Activated T-cell treated with anti-CD3 and anti-CD28 coated beads, Interleukin-2, amount 50 U/mL, for 72 hours (primary cell): ENCODE measurements around the gene WWOX. TPM values are rescaled to one million over a fixed set of nuclear protein-coding genes. Genes with fewer than 3 reads are reported as not detected.

Experiments
- ATAC-seq, 2 donors: fragments of 150-1000 bp; cut with Tn5 transposase; replicated peaks in 1 of 2; 2 replicates each; pipeline ENCODE4 v1.10.0; 2021; ENCODE audit warnings: moderate library complexity in 2 of 2, mild to moderate bottlenecking in 1 of 2
- DNase-seq, 2 donors: peaks; one replicate each; pipeline ENCODE4 v3.0.0; 2021 to 2022; ENCODE audit warnings: mixed read lengths in 1 of 2
- H3K27ac Mint-ChIP-seq: one replicate; pipeline ENCODE4 v1.8.0; 2022; ENCODE audit warnings: mild to moderate bottlenecking, moderate library complexity, mixed read lengths
- H3K27me3 Mint-ChIP-seq: one replicate; pipeline ENCODE4 v1.8.0; 2022; ENCODE audit warnings: low read depth, mixed read lengths
- H3K36me3 Mint-ChIP-seq, 2 donors: one replicate each; pipeline ENCODE4 v1.8.0; 2022; ENCODE audit warnings: mixed read lengths in 2 of 2, mild to moderate bottlenecking in 1 of 2; ENCODE audit not compliant: insufficient read depth in 2 of 2
- H3K4me1 Mint-ChIP-seq: one replicate; pipeline ENCODE4 v1.8.0; 2022; ENCODE audit warnings: low read depth, mixed read lengths
- H3K4me3 Mint-ChIP-seq, 2 donors: one replicate each; pipeline ENCODE4 v1.8.0; 2022; ENCODE audit warnings: mild to moderate bottlenecking in 2 of 2, mixed read lengths in 2 of 2, moderate library complexity in 2 of 2
- H3K9me3 Mint-ChIP-seq, 2 donors: one replicate each; pipeline ENCODE4 v1.8.0; 2022; ENCODE audit warnings: mixed read lengths in 2 of 2
- total RNA-seq, 2 donors: library from RNA; stranded (reverse); gene quantifications; one replicate each; pipeline ENCODE4 v1.2.3, GENCODE V29; 2022

Gene WWOX
- total RNA-seq, 2 donors from 2014 or later = 21.2 to 21.5 TPM

DNA sequence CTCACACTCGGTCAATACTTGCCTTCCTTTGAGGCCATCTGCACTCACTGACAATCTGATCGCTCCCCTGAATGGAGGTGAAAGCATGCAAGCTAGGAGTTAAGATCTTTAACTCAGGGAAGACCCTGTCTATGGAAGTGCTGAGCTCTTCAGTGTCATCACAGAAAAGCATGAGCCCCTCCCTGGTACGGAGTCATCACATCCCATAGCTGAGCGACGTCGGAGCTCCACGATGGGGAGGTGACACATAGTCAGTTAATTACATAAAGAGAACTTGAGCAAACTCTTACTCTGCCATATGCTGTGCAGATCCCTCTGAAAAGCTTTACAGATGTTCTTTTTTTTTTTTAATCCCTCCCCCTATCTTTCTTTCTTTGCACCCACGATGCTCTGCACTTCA, 463.2 kb downstream of the WWOX start:
- DNase-seq (no peak), ATAC-seq (no peak)
- Mint-ChIP-seq H3K9me3 (peaks cover 0 to 3% of the 10 kb centered on the region in 2 donors), H3K36me3 (peaks cover 2 to 3% of the 10 kb centered on the region in 2 donors), H3K27me3 (peaks cover 4% of the 10 kb centered on the region), H3K27ac (no peak overlapping the region), H3K4me1 (peaks cover 7% of the 10 kb centered on the region), H3K4me3 (no peak overlapping the region)

DNA sequence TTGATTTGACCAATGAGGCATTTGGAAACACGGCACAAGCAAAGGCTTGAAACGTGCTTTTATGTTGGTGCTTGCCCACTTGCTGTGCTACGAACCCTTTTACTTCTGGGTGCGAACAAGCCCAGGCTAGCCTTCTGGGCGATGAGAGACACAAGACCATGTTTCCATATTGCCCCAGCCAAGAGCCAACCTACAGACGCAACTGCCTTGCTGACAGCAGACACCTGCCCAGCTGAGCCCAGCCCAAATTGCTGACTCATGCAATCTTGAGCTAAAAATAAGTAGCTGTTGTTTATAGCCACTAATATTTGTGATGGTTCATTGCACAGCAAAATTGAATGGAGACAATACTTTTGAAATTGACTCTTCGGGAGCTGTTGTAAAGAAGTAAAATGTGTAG, 464.5 kb downstream of the WWOX start:
- no peak for ATAC-seq
- peaks cover 0 to 3% of the 10 kb centered on the region in 2 donors for H3K9me3 Mint-ChIP-seq

DNA sequence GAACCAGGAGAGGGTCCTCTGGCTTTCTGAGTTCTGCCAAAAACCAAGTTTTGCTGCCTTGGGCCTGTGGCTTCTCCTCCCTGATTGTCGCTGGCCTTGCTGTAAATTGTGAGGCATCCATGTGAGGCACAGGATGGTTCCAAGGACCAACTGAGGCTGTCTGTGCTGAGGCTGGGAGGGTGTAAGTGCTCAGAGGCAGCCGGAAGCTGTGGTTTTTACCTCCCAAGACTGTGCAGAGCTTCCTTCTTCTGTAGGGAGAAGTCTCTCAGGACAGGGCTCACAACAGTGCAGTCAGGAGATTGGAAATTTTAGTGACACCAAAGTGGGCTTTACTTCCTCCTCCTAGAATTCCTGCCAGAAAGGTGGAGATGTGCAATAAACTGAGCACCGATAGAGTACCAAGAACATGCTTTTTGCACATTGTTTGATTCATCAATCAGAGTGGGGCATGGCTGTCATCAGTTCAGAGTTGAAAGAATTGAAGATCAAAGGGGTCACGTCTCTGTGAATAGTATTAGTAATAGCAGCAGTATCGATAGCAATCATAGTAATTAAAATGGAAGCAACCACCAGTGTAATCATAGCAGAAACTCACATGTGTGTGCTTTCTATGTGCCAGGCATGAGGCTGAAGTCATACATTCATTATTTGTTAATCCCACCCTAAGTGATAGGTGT, 467.1 kb downstream of the WWOX start:
- Mint-ChIP-seq H3K4me3 (no peak overlapping the region), H3K4me1 (peaks cover 15% of the 10 kb centered on the region), H3K36me3 (peaks cover 2 to 3% of the 10 kb centered on the region in 2 donors), H3K9me3 (peaks cover 0 to 3% of the 10 kb centered on the region in 2 donors), H3K27me3 (peaks cover 4% of the 10 kb centered on the region), H3K27ac (no peak overlapping the region)
- DNase-seq (no peak), ATAC-seq (no peak)

More for the DNA sequence above, 464.5 kb downstream of the WWOX start:
- no peak for DNase-seq
- H3K27me3 Mint-ChIP-seq = peaks cover 4% of the 10 kb centered on the region
- peaks cover 2 to 3% of the 10 kb centered on the region in 2 donors for H3K36me3 Mint-ChIP-seq
- H3K4me1 Mint-ChIP-seq = peaks cover 7% of the 10 kb centered on the region
- no peak overlapping the region for H3K4me3 Mint-ChIP-seq
- no peak overlapping the region for H3K27ac Mint-ChIP-seq

DNA sequence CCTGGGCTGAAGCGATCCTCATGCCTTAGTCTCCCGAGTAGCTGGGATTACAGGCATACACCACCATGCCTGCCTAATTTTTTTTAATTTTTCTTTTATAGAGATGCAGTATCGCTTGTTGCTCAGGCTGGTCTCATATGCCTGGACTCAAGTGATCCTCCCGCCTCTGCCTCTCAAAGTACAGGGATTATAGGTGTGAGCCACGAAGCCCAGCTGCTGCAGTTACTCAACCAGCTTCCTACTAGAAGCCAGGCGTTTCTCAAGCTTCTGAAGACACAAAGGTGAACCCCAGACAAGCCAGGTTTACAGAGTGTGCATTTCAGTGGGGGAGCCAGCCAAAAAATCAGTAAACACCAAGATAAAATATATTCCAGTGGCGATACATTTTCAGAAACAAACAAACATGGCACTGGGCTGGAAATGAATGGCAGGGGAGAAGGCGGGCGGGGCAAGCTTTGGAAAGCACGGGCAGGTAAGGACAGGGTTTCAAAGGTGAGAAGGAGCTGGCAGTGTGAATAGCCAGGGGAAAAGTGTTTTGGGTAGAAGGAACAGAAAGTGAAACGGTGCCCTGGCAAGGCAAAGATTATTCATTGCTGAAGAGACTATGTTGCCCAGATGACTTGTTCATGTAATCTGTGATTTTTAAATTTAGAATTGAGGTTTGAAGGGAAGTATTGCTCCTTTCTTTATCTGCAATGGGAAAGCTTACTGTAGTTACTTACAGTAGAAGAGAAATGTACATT, 471.1 kb downstream of the WWOX start:
- Mint-ChIP-seq H3K4me3 (no peak overlapping the region), H3K9me3 (peaks cover 0 to 1% of the 10 kb centered on the region in 2 donors), H3K4me1 (peaks cover 15% of the 10 kb centered on the region), H3K27me3 (no peaks in the 10 kb centered on the region), H3K27ac (no peak overlapping the region), H3K36me3 (peaks cover 0 to 1% of the 10 kb centered on the region in 2 donors)
- no peak for DNase-seq
- no peak for ATAC-seq

DNA sequence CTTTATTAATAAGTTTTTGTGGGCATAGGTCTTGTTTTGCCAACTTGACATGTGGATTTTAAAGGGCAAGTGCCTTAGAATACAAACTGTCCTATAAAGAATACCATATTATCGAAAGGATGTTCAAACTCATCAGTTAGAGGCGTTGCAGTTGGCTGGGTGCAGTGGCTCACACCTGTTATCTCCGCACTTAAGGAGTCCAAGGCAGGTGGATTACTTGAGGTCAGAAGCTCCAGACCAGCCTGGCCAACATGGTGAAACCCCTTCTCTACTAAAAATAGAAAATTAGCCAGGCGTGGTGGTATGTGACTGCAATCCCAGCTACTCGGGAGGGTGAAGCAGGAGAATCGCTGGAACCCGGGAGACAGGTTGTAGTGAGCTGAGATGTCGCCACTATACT, 472.0 kb downstream of the WWOX start:
- ATAC-seq (no peak), DNase-seq (no peak)
- no peak overlapping the region for H3K27ac Mint-ChIP-seq
- peaks cover 0 to 1% of the 10 kb centered on the region in 2 donors for H3K9me3 Mint-ChIP-seq
- H3K36me3 Mint-ChIP-seq = peaks cover 0 to 1% of the 10 kb centered on the region in 2 donors
- H3K4me1 Mint-ChIP-seq = peaks cover 13% of the 10 kb centered on the region
- H3K27me3 Mint-ChIP-seq = no peaks in the 10 kb centered on the region
- no peak overlapping the region for H3K4me3 Mint-ChIP-seq

DNA sequence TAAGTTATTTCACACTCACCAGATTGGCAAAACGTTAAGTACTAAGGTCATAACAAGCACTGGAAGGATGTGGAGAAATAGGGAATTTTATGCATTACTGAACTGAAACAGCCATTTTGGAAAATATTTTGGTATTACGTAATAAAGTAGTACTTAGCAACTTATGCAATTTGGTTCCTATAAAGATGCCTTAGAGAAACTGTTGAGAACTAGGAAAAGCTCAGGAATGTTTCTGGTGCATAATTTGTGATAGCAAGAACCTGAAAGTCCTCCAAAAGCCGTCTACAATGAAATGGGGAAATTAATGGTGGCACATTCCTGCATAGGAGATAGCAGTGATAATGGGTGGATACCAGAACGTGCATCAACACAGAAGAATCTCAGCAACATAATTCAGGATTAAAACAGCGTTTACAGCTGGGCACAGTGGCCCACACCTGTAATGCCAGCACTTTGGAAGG, 472.5 kb downstream of the WWOX start:
- peaks cover 12% of the 10 kb centered on the region for H3K4me1 Mint-ChIP-seq
- H3K36me3 Mint-ChIP-seq = peaks cover 0 to 1% of the 10 kb centered on the region in 2 donors
- H3K27ac Mint-ChIP-seq = no peak overlapping the region
- H3K9me3 Mint-ChIP-seq = peaks cover 0 to 1% of the 10 kb centered on the region in 2 donors
- no peaks in the 10 kb centered on the region for H3K27me3 Mint-ChIP-seq
- no peak for DNase-seq
- ATAC-seq = no peak
- no peak overlapping the region for H3K4me3 Mint-ChIP-seq

DNA sequence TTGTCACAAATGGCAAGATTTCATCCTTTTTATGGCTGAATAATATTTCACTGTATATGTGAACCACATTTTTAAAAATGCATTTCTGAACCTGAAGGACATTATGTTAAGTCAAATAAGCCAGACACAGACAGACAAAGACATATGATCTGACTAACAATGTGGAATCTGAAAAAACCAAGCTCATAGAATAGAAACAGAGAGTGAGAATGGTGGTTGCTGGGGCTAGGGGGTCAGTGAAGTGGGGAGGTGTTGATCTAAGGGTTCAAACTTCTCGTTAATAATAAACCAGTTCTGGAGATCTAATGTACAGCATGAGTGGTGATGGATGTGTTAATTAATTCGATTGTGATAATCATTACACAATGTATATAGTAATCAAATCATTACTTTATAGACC, 475.1 kb downstream of the WWOX start:
- Mint-ChIP-seq H3K4me3 (no peak overlapping the region), H3K4me1 (peaks cover 16% of the 10 kb centered on the region), H3K27me3 (no peaks in the 10 kb centered on the region), H3K27ac (no peak overlapping the region), H3K9me3 (peaks cover 1 to 3% of the 10 kb centered on the region in 2 donors), H3K36me3 (peaks cover 0 to 1% of the 10 kb centered on the region in 2 donors)
- DNase-seq = no peak
- ATAC-seq = no peak

DNA sequence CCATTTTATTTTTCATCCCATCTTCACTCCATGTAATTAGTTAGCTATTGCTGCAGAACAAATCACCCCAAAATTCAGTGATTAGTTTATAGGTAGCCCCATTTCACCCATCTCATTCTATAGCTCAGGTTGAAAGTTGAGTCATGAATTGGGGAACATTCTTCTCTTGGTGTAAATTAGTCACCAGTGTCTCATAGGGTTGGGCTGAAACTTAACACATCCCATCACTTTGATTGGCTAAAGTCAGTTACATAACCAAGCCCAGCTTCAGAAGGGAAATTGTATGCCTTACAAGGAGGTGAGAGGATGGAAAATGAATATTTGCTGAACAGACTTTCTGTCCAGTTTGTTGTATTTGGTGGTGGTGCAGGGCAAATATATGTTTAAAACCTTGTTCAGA, 477.5 kb downstream of the WWOX start:
- DNase-seq (no peak), ATAC-seq (peak; percentile 66 to 70)
- H3K4me1 Mint-ChIP-seq = peaks cover 8% of the 10 kb centered on the region
- H3K27me3 Mint-ChIP-seq = no peaks in the 10 kb centered on the region
- no peak overlapping the region for H3K27ac Mint-ChIP-seq
- peaks cover 0 to 1% of the 10 kb centered on the region in 2 donors for H3K36me3 Mint-ChIP-seq
- no peak overlapping the region for H3K4me3 Mint-ChIP-seq
- peaks cover under 1 to 3% of the 10 kb centered on the region in 2 donors for H3K9me3 Mint-ChIP-seq

DNA sequence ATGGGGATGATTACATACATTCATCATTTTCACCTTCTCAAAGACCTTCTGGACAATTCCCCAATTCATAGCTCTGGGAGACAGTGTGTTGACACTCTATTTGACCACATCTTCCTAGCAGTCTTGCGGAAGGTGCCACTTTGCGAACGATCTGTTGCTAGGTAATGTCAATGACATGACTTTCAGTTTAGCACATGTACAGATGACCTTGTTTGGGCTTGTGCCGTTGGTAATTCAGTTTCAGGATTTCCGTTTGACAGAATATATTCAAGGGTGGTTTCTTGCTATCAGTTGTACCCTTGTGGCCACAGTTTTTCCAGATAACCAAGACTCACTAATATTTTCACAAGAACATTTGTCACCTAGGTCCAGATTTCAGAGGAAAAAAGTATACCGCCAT, 478.2 kb downstream of the WWOX start:
- ATAC-seq = no peak
- H3K4me3 Mint-ChIP-seq = no peak overlapping the region
- no peak for DNase-seq
- peaks cover 0 to 1% of the 10 kb centered on the region in 2 donors for H3K36me3 Mint-ChIP-seq
- H3K9me3 Mint-ChIP-seq = peaks cover 0 to 3% of the 10 kb centered on the region in 2 donors
- no peaks in the 10 kb centered on the region for H3K27me3 Mint-ChIP-seq
- H3K27ac Mint-ChIP-seq = no peak overlapping the region
- H3K4me1 Mint-ChIP-seq = peaks cover 8% of the 10 kb centered on the region

DNA sequence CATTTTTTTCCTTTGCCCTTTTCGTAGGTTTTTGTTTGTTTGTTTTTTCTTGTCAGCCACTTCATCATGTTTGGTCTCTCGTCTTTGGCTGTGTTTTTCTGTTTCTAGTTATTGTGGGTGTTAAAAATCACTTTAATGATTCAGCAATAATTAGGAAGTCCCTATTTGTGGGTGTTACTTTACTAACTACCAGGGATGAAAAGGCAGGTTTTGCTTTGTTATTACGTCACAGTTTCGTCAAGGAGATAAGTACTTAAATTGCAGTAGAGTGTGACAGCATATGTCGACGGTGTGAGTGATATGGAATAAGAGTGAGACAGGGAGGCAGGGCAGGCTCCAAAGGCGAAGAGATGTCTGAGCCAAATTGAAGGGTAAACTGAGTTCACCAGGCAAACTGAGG, 479.6 kb downstream of the WWOX start:
- H3K27ac Mint-ChIP-seq = no peak overlapping the region
- peaks cover 0 to 3% of the 10 kb centered on the region in 2 donors for H3K9me3 Mint-ChIP-seq
- no peak overlapping the region for H3K4me3 Mint-ChIP-seq
- peaks cover 0 to 1% of the 10 kb centered on the region in 2 donors for H3K36me3 Mint-ChIP-seq
- no peaks in the 10 kb centered on the region for H3K27me3 Mint-ChIP-seq
- DNase-seq = no peak
- no peak for ATAC-seq
- peaks cover 8% of the 10 kb centered on the region for H3K4me1 Mint-ChIP-seq

DNA sequence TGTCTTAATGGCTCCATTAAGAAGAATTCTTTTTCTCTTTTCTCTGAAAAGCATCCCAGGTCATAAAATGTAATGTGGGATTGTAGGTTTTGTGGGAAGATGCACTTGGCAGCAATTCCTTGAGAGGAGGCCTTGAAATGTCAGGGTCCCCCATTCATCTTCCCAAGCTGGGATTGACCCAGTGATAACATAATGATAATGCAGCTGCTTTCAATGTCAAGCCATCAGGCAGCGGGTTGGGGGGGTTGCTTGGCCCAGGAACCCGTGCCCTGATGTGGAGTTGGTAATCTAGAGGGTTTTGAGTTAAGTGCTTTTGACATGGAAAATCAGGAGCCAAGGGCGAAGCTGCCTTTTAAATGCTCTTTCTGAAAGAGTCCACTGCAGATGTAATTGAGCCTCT, 484.0 kb downstream of the WWOX start:
- ATAC-seq (no peak), DNase-seq (no peak)
- no peaks in the 10 kb centered on the region for H3K4me1 Mint-ChIP-seq
- no peaks in the 10 kb centered on the region for H3K27me3 Mint-ChIP-seq
- no peak overlapping the region for H3K27ac Mint-ChIP-seq
- no peaks in the 10 kb centered on the region for H3K36me3 Mint-ChIP-seq
- H3K9me3 Mint-ChIP-seq = peaks cover 0 to 4% of the 10 kb centered on the region in 2 donors
- H3K4me3 Mint-ChIP-seq = no peak overlapping the region

DNA sequence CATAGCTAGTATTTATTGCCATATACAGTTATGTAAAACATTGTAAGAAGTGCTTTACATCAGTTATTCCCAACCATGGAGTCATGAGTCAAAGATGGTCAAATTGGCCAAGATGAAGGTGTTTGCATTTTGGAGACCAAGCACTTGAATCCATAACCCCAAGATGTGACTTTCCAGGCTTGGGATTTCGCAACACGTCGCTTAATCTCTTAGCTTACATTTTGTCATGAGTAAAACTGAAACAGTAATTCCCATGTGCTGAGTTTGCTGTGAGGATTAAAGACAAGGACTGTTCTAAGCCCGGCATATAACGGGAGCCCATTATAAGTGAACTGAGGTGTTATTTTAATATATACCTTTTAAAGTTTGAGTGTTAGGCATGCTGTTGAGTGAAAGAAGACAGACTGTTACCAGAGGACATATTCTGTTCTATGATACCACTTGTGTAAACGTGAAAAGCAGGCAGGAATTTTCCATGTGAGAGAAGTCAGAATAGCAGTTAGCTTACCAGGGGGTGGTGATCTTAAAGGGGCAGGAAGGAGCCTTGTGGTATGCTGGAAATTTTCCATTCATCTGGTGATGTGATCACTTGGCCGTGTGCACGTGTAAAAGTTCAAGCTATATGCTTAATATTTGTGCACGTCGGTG, 484.9 kb downstream of the WWOX start:
- Mint-ChIP-seq H3K4me1 (no peaks in the 10 kb centered on the region), H3K4me3 (no peak overlapping the region), H3K36me3 (no peaks in the 10 kb centered on the region), H3K27ac (no peak overlapping the region), H3K9me3 (peaks cover 0 to 1% of the 10 kb centered on the region in 2 donors), H3K27me3 (no peaks in the 10 kb centered on the region)
- no peak for ATAC-seq
- DNase-seq = no peak

DNA sequence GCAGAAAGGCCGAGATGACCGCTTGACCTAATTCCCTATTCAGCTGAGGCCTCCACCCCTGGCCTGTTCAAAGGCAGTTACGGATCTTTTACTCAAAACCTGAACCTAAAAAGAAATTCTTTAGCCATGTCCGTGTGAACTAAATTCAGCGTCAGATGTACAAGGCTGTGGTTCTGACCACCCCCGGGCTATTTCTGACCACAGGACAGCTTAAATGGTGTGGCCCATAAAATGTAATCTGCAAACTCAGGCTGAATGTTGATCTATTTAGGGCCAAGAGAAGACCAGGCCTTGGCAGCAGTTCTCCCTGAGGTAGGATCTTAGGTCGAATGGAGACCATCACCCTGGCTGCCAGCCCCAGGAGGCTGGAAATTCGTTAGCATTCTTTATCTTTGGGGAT, 485.5 kb downstream of the WWOX start:
- H3K4me3 Mint-ChIP-seq = no peak overlapping the region
- H3K9me3 Mint-ChIP-seq = peaks cover 0 to 1% of the 10 kb centered on the region in 2 donors
- no peak for DNase-seq
- H3K27ac Mint-ChIP-seq = no peak overlapping the region
- H3K36me3 Mint-ChIP-seq = no peaks in the 10 kb centered on the region
- H3K27me3 Mint-ChIP-seq = no peaks in the 10 kb centered on the region
- no peaks in the 10 kb centered on the region for H3K4me1 Mint-ChIP-seq
- ATAC-seq = no peak
